ENCODE data around the gene FYB1.
A peak's percentile ranks its signal among the peaks of the same experiment; 100 is the strongest.

The FYB1 gene

DNA sequence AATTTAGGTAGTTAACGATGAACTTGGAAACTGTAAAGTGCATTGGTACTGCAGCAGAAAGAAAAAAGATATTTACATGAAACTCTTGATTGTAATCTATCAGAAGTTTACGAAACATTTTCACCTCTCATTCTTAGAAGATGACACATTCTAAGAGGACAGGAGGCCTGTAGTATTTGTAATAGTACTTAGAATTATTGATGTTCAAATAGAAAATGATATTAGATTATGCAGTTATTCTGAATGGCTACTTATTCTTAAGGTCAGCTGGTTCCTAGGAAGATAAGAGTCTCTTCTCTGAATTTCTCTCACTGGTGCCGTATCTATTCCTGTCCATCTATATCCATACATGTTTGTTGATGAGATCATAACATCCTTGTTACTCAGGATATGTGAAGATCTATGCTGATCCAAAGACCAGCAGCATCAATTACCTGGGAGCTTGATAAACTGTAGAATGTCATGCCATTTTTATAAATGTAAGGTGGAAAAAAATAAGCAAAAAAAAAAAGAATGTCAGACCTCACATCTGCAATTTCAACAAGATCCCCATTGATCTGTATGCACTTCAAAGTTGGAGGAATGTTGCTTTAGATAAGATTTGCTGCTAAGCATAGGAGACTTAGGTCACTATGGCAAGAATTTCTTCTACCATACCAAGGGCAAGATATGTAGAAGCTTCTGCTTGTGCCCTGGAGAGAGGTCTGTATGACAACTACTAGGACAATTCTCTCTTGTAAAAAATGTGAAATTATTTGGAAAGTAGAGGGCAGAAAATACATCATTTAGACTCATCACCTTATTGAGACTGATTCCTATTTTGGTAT lies 102.8 kb downstream of the FYB1 start:
- no peak for DNase-seq

GRCh38 chr5:39115644-39116343 lies 103.6 kb downstream of the FYB1 start:
- DNase-seq = no peak

DNA sequence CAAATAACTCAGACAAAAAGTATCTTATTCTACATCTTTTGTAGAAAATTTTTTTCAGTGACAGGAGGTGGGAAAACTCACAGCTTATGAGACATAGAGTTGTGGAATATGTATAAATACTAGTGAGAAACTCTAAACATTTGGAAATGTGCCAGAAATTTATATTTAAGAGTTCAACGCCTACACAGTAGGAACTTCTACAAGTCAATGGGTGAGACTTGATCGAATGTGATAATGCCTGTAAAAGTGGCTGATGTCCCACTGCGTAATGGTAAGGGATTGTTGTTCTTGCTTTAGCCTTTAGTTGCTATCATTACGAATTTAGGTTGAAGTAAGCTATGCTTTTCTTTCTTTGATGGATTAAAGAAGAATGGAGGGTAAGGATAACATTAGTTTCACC lies 105.2 kb downstream of the FYB1 start:
- DNase-seq = no peak

GRCh38 chr5:39113354-39113953 lies 105.9 kb downstream of the FYB1 start:
- no peak for DNase-seq

DNA sequence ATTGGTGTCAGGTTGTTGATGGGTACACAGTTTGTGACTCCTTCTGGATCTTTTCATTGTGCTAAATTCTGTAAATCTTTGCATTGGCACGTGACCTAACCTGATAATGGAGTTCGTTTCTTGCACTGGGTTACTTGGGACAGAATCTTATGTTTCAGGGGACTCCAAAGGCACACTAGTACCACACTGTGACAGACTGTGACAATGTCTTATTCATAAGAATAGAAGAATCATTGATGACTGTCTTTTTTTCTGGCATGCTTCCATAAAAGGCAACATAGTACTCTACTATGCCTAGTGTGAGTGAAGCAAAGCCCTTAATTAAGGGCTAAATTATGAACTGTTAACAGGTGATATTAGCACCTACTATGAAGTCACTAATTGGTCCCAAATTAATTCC lies 109.8 kb downstream of the FYB1 start:
- DNase-seq = no peak

GRCh38 chr5:39108987-39109386 lies 110.4 kb downstream of the FYB1 start:
- no peak for DNase-seq

DNA sequence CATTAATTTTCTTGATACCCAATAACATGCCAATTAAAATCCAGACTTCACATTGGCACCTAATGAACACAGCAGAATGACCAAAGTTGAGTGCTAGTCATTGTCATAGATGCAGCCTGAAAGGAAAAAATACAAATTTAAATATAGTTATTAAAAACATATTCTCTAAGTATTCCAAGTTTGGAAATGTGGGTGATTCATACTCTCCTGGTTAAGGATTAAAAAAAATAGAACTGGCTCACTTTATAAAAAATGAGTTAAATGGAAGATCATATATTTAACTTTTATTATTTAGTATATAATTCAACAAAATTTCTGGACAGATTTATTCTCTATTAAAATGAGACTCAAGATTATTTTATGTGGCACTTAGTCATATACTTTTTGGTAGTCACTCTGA lies 112.0 kb downstream of the FYB1 start:
- DNase-seq = no peak

DNA sequence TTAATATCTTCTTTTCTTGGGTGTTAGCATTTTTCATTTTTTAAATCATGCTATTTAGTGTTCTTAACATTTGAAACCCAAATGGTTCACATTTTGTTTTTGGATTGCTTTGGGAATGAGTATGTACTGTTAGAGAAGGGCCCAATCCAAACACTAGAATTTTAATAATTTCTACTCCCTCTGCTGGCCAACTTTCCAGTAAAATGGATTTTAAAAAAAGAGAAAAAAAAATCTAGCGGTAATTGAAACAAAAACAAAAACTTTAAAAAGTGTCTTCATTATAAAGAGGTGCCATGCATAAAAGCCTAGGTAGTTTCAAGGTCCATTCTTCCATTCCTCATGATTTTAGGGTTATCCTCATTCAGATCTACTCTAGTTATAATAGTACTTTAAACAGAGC lies 113.0 kb downstream of the FYB1 start:
- no peak for DNase-seq

DNA sequence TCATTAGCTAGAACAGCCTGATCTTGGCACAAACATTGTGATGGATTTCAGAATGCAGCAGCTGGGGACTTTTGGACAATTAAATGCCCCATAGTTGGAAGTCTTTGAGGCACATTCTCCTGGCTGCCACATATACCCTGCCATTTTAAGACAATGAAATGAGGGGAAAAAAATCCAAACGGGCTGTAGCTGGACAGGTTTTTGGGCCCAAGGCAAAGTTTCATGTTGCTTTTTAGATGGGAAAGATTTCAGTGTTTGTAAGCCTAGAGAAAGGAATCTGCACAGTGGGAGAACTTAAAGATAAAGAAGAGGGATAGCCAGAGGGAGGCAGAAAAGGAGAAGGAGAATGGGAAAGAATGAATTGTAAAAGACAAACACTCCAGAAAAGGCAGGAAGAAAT lies 115.1 kb downstream of the FYB1 start:
- DNase-seq = no peak

GRCh38 chr5:39102684-39103155 lies 116.6 kb downstream of the FYB1 start:
- DNase-seq = no peak

GRCh38 chr5:39100851-39101396 lies 118.4 kb downstream of the FYB1 start:
- no peak for DNase-seq

DNA sequence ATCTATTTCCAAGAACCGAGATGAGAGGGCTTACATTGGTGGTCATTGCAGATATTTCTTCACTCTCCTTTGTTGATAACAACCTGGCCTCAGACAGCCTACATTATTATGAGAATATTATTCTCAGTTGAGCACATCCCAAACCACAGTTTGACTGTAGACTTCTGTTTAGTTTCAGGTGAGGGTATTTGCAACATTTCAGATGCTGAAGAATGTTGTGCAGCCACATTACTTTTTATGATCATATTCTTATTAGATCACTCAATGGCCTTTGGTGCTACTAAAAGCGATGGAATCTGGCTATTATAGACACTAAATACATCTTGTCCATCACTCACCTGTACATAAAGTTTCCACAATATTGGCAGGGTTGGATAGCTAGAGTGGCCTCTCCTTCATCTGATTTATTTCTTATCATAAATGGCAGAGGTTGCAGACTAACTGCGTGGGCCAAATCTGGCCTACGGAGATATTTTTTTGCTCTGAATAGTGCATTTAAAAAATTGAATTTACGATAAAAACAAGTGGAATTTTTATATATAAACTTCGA lies 119.0 kb downstream of the FYB1 start:
- no peak for DNase-seq

DNA sequence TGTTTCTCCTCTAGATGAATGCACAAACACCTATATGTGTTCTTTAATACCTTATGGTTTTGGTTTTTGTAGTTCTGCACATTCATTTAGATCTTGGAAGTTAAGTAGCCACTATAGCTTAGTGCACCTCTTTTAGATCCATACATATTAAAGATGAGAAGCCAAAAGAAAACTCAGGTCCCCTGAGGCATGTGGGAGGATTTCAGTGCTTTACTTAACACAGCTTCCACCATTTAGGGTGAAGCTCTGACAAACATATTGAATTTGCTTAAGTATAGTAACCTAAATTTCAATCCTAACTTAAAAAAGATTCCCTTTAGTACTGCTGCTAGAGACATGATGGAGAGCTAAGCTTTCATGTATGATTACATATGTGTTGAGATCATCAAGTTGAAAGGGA lies 119.5 kb downstream of the FYB1 start:
- DNase-seq = no peak

- DNase-seq = no peak
Observed at GRCh38 chr5:39093352-39093751, 126.0 kb downstream of the FYB1 start.

DNA sequence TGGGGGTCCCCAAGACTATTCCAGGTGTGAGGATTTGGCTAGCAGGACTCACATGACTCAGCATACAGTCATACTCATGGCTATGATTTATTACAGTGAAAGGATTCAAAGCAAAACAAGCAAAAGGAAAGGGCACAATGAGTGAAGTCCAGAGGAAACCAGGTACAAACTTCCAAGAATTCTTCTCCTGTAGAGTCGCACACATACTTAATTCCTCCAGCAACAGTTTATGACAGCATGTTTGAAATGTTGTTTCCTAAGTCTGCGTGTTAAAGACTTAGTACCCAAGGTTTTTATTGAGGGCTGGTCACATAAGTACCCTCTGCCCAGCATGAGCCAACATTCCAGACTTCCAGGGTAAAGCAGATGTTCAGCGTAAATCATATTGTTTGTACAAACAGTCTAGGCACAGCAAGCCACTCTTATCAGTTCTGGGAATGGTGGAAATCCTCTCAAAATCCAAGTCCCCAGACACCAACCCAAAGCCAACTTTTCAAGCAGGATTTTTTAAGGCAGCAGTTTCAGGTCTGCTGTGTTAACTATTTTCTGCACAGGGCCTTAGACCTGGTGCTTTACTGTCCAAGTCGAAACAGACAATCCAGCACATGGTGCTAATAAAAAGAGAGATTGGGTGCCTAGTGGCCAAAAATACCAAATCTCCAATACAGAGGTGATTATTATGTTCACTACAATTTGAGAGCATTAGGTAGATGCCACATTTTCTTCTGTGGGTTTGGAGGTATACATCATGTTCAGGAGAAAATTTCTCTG lies 126.6 kb downstream of the FYB1 start:
- DNase-seq = no peak

DNA sequence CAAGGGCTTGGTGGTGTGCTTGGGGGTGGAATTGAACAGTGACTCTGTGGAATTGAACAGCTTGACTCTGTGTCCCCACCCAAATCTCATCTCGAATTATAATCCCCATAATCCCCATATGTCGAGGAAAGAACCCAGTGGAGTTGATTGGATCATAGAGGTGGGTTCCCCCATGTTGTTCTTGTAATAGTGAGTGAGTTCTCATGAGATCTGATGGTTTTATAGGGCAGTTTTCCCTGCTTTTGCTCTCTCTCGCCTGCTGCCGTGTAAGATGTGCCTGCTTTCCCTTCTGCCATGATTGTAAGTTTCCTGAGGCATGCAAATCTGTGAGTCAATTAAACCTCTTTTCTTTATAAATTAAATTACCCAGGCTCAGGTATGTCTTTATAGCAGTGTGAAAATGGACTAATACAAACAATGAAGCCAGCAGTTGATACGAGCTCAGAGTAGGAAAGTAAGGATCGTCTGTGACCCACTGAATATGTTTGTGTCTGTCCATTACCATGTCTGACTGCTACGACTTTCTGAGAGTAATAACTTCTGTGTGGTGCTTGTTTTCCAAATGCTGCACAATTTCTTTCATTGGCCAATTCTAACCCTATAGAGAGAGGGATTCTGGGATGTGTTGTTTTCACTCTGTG lies 127.3 kb downstream of the FYB1 start:
- no peak for DNase-seq

DNA sequence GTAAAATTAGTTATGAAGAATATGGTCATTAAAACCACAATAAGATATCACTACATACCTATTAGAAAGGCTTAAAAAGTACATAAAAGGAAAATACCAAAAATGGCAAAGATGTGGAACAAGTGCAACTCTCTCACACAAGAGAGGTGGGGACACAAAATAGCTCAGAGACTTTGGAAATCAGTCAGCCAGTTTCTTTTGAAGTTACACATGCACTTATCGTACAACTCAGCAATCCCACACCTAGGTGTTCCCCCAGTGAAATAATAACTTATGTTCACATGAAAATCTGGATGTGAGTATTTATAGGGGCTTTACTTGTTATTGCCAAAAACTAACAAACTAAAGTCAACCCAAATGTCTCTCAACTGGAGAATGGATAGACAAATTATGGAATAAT lies 135.4 kb downstream of the FYB1 start:
- no peak for DNase-seq

DNA sequence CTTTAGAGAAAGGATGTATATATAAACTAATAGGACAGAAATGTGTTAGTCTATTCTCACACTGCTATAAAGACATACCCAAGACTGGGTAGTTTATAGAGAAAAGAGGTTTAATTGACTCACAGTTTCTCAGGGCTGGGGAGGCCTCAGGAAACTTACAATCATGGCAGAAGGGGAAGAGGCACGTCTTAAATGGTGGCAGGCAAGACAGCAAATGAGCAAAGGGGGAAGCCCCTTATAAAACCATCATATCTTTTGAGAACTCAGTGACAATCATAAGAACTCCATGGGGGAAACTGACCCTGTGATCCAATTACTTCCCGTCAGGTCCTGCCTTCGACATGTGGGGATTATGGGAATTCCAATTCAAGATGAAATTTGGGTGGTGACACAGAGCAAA lies 136.4 kb downstream of the FYB1 start:
- DNase-seq = no peak

DNA sequence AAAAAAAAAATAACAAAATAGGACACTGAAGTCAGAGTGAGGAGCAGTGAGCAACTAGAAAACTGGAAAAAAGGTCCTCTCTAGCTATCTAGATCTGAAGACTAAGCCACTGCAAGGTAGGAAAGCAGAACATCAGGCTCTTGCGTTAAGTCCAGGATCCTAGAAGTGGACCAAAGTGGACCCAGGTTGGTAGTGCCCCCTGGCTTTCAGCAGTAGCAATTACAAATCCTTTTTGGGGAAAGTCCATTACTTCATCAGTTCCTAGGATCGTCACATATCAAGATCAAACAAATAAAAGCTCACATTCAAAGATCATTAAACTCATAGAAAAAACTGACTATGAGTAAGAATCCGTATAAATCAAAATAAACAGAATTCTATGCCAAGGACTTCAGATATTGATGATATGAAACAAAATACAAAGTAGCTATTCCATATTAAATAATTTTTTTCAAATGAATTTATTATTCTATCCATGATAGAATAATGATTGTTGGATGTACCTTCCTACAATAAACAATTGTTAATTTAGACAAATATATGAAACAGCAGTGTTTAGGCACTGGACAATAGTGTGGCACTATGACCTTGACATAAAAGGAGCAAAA lies 138.7 kb downstream of the FYB1 start:
- peak; percentile 20 for DNase-seq

GRCh38 chr5:39080168-39080567 lies 139.2 kb downstream of the FYB1 start:
- no peak for DNase-seq

- no peak for DNase-seq
Observed at GRCh38 chr5:39079147-39079546, 140.2 kb downstream of the FYB1 start.
